GM12878 (cell line): ENCODE data around the gene AP1S3. TPM values are rescaled to one million over a fixed set of nuclear protein-coding genes. Genes with fewer than 3 reads are reported as not detected.

Source experiments
- ATAC-seq: fragments of 200-7000 bp; cut with Tn5 transposase; 3 replicates; pipeline ENCODE4 v1.9.1; 2020; ENCODE audit warnings: mild to moderate bottlenecking, moderate library complexity
- BruUV-seq: library from RNA; stranded (reverse); fragments of 400-500 nt; replicated peaks from 2 replicates; lab custom pipeline; 2021; lab: Mats Ljungman, UMichigan
- CTCF ChIA-PET: fragments of 300-600 bp; sonication (Branson Sonifier 250); formaldehyde crosslinking; extraction: SDS; loops from one replicate; lab custom pipeline; 2021; ENCODE audit warnings: inconsistent platforms; lab: Yijun Ruan, JAX
- POLR2A ChIA-PET: fragments of 350-600 bp; formaldehyde crosslinking; extraction: SDS; loops from one replicate; lab custom pipeline; 2021; ENCODE audit warnings: inconsistent platforms; lab: Charles Lee
- RAD21 ChIA-PET: fragments of 300-600 bp; sonication (Branson Sonifier 250); formaldehyde crosslinking; loops from one replicate; lab custom pipeline; 2023; ENCODE audit warnings: antibody characterized with exemption; ENCODE audit not compliant: unreplicated experiment; lab: Charles Lee
- SMC1A ChIA-PET: fragments of 300-600 bp; sonication (Branson Sonifier 250); formaldehyde crosslinking; loops from one replicate; lab custom pipeline; 2023; ENCODE audit not compliant: unreplicated experiment, uncharacterized antibody; lab: Charles Lee
- DNase-seq: peaks from one replicate; pipeline ENCODE4 v3.0.0-alpha.2; 2011; ENCODE audit warnings: low read depth, low spot score
- FAIRE-seq: peaks from 3 replicates; lab custom pipeline; 2011; peaks lifted over from hg19 to GRCh38; lab: Jason Lieb, UNC
- H2AFZ ChIP-seq: 2 replicates; pipeline ENCODE4 v1.6.0; 2011; ENCODE audit warnings: low read depth, low read length, control low read depth; ENCODE audit not compliant: control insufficient read depth
- H3K27ac ChIP-seq: 2 replicates; pipeline ENCODE4 v1.5.1; 2011; ENCODE audit warnings: control low read depth; ENCODE audit not compliant: control insufficient read depth, insufficient read depth
- H3K27me3 ChIP-seq, 2 experiments: replicated peaks in 1 of 2; 2 replicates each; pipeline versions ENCODE4 v1.6.0 to v1.6.1; 2011; ENCODE audit warnings: low read length in 1 of 2; ENCODE audit not compliant: control insufficient read depth in 2 of 2, insufficient read depth in 2 of 2
- H3K36me3 ChIP-seq, 2 experiments: 2 replicates each; pipeline ENCODE4 v1.5.1; 2011; ENCODE audit warnings: low read length in 1 of 2; ENCODE audit not compliant: control insufficient read depth in 2 of 2, insufficient read depth in 2 of 2
- H3K4me1 ChIP-seq: 2 replicates; pipeline ENCODE4 v1.6.1; 2011; ENCODE audit warnings: mild to moderate bottlenecking, low read length, moderate library complexity, mixed read lengths; ENCODE audit not compliant: control insufficient read depth, insufficient read depth
- H3K4me2 ChIP-seq: 2 replicates; pipeline ENCODE4 v1.6.0; 2011; ENCODE audit warnings: control low read depth; ENCODE audit not compliant: control insufficient read depth, insufficient read depth
- H3K4me3 ChIP-seq: fragments of 200-600 bp; sonication (generic); 2 replicates; pipeline ENCODE4 v1.5.1; 2016
- H3K79me2 ChIP-seq: 2 replicates; pipeline ENCODE4 v1.6.0; 2011; ENCODE audit warnings: low read length; ENCODE audit not compliant: control insufficient read depth, insufficient read depth
- H3K9ac ChIP-seq: 2 replicates; pipeline ENCODE4 v1.8.0; 2011; ENCODE audit warnings: low read length, control low read depth, mixed read lengths; ENCODE audit not compliant: control insufficient read depth, insufficient read depth
- H3K9me3 ChIP-seq: replicated peaks from 3 replicates; pipeline ENCODE4 v1.5.1; 2011; ENCODE audit warnings: mild to moderate bottlenecking, low read length; ENCODE audit not compliant: control insufficient read depth, insufficient read depth
- H4K20me1 ChIP-seq: 2 replicates; pipeline ENCODE4 v1.6.0; 2011; ENCODE audit not compliant: control insufficient read depth, insufficient read depth
- ATF3 ChIP-seq: IDR thresholded peaks from 2 replicates; pipeline ENCODE4 v1.6.1; 2011; ENCODE audit warnings: low read depth, mild to moderate bottlenecking, low read length, moderate library complexity, borderline replicate concordance; ENCODE audit errors: extremely low read depth
- BCLAF1 ChIP-seq: fragments of 450-650 bp; IDR thresholded peaks from 2 replicates; pipeline ENCODE4 v1.6.1; 2017; ENCODE audit warnings: antibody characterized with exemption, mild to moderate bottlenecking, moderate library complexity
- CTCF ChIP-seq, 3 experiments: IDR thresholded peaks in 2 of 3; conservative IDR thresholded peaks in 1 of 3; 2 replicates each; pipeline ENCODE4 v1.5.1; 2011; ENCODE audit warnings: low read depth in 3 of 3, low read length in 3 of 3, mild to moderate bottlenecking in 3 of 3, control low read depth in 2 of 3, moderate library complexity in 2 of 3, inconsistent platforms in 1 of 3, mixed read lengths in 1 of 3; ENCODE audit not compliant: control insufficient read depth in 2 of 3, insufficient read depth in 1 of 3; ENCODE audit errors: extremely low read depth in 1 of 3
- HDAC6 ChIP-seq: fragments of 200-600 bp; sonication (generic); IDR thresholded peaks from one replicate; pipeline ENCODE4 v1.8.0; 2017; ENCODE audit warnings: antibody characterized with exemption; ENCODE audit not compliant: unreplicated experiment
- KLF5 ChIP-seq: fragments of 450-650 bp; IDR thresholded peaks from 2 replicates; pipeline ENCODE4 v1.6.1; 2014; ENCODE audit warnings: mild to moderate bottlenecking; ENCODE audit not compliant: partially characterized antibody
- NBN ChIP-seq: fragments of 450-650 bp; IDR thresholded peaks from 2 replicates; pipeline ENCODE4 v1.6.1; 2016
- TCF7 ChIP-seq: IDR thresholded peaks from 2 replicates; pipeline ENCODE4 v1.6.1; 2014; ENCODE audit warnings: antibody characterized with exemption, borderline replicate concordance
- USF1 ChIP-seq: IDR thresholded peaks from 2 replicates; pipeline ENCODE4 v1.6.1; 2011; ENCODE audit warnings: borderline replicate concordance, low read depth, mild to moderate bottlenecking, moderate library complexity, mixed read lengths, low read length; ENCODE audit not compliant: insufficient read depth; ENCODE audit errors: extremely low read length
- YBX1 ChIP-seq: fragments of 450-650 bp; IDR thresholded peaks from 2 replicates; pipeline ENCODE4 v1.6.1; 2016; ENCODE audit warnings: antibody characterized with exemption
- ZBTB4 ChIP-seq: fragments of 450-650 bp; formaldehyde crosslinking; IDR thresholded peaks from 2 replicates; pipeline ENCODE4 v1.4.0; 2022; ENCODE audit warnings: mild to moderate bottlenecking, moderate library complexity
- ZNF24 ChIP-seq: fragments of 450-650 bp; IDR thresholded peaks from 2 replicates; pipeline ENCODE4 v1.6.1; 2017; ENCODE audit warnings: antibody characterized with exemption, mild to moderate bottlenecking
- WGBS: methylation state at CpG from one replicate; pipeline ENCODE4 v1.1.6; 2016; ENCODE audit warnings: low lambda C conversion rate; ENCODE audit not compliant: insufficient replicate concordance, insufficient coverage; ENCODE audit errors: missing lambda C conversion rate; 5-methylcytosine and 5-hydroxymethylcytosine counted together
- in situ Hi-C: fragments of 300-500 bp; cut with MboI; formaldehyde crosslinking; loops from 9 replicates; pipeline ENCODE4 v1.14.3; 2018; ENCODE audit warnings: mixed read lengths
- intact Hi-C: fragments of 100-400 bp; cut with micrococcal nuclease; formaldehyde crosslinking; loops from one replicate; pipeline ENCODE4 v1.14.2; 2022; ENCODE audit not compliant: unreplicated experiment
- polyA plus RNA-seq, 11 experiments: library from polyadenylated mRNA; depleted of rRNA in 4 of 11; unstranded in 6 of 11; stranded (reverse) in 5 of 11; fragments of >200 nt; fragmentation: Nextera tagmentation in 4 of 11; fragmentation: Illumina TruSeq in 1 of 11; extraction: Ambion mirVana in 4 of 11; extraction: Trizol in 1 of 11; gene quantifications; 1 replicate in 1 of 11; 2 replicates in 10 of 11; pipeline versions ENCODE4 v1.2.1 to v1.2.3, GENCODE V29; 2011 to 2016; ENCODE audit warnings: inconsistent platforms in 2 of 11, missing spikeins in 2 of 11, low read depth in 1 of 11
- total RNA-seq, 4 experiments: library from RNA; depleted of rRNA in 3 of 4; stranded (reverse); fragments of >200 nt in 3 of 4; fragmentation: Illumina TruSeq in 1 of 4; extraction: Trizol in 1 of 4; gene quantifications; 2 replicates each; pipeline versions ENCODE4 v1.2.1 to v1.2.3, GENCODE V29; 2013 to 2021

AP1S3 gene
- total and polyA plus RNA-seq, 10 of the 15 experiments (the other 5 are each of a cell fraction or from before 2014, with no cell fraction given) = 2.6 to 14.3 (median 9.2) TPM

- Histone ChIP-seq H3K9ac (no peak overlapping the region), H2AFZ (no peak overlapping the region), H3K9me3 (no peaks in the 10 kb centered on the region), H3K27ac (no peak overlapping the region), H4K20me1 (no peaks in the 10 kb centered on the region), H3K4me2 (no peak overlapping the region), H3K4me1 (no peaks in the 10 kb centered on the region), H3K4me3 (no peak overlapping the region), H3K79me2 (no peaks in the 10 kb centered on the region), H3K36me3 (no peaks in the 10 kb centered on the region), H3K27me3 (no peaks in the 10 kb centered on the region)
- DNase-seq = no peak
- in situ Hi-C loops = no loop called here
- CTCF ChIA-PET = interaction anchor here (0.7 to 1.2 kb wide), 2 partner anchors 129 to 664 kb away, joined by 3 read pairs; no protein-coding TSS in a partner anchor
- RAD21 ChIA-PET = no interaction called here
- no peak for TF ChIP-seq BCLAF1
- no peak for TF ChIP-seq ZBTB4 (CRISPR knock-in tag)
- no peak for TF ChIP-seq TCF7
- TF ChIP-seq ATF3 = no peak
- TF ChIP-seq HDAC6 = no peak
- TF ChIP-seq NBN = no peak
- no peak for TF ChIP-seq YBX1
- TF ChIP-seq ZNF24 = no peak
- no peak for TF ChIP-seq USF1
- TF ChIP-seq CTCF (IDR thresholded peaks at IDR 0.05 in 2 of 3, conservative IDR thresholded peaks at IDR 0.05 in 1 of 3; ENCODE audit: control insufficient read depth in 2 of 3, extremely low read depth in 1 of 3, insufficient read depth in 1 of 3, low read depth in 3 of 3, low read length in 3 of 3) = no peak
- TF ChIP-seq KLF5 = no peak
- BruUV-seq = no TSS peak
- POLR2A ChIA-PET = no interaction called here
- intact Hi-C loops = no loop called here
- no peak for FAIRE-seq
- WGBS = 62% methylated on average over 2 of the region's 2 CpGs
- no peak for ATAC-seq
- SMC1A ChIA-PET = interaction anchor here (1.0 to 1.5 kb wide), 3 partner anchors 11 to 66 kb away, joined by 3 to 4 read pairs (median 3); no protein-coding TSS in a partner anchor
These were observed 105.9 kb downstream of the AP1S3 start for GRCh38 chr2:223731503-223731902.
